ENCODE measurements around the gene RAB7A. TPM values are rescaled to one million over a fixed set of nuclear protein-coding genes. Genes with fewer than 3 reads are reported as not detected.
"Not testable (repeated sequence)": the region's sequence is repeated elsewhere in the genome, so short reads cannot be mapped to it uniquely, and the experiment has no call there.

RAB7A gene
- total RNA-seq, 1 experiment from 2014 or later = 50.8 TPM

DNA sequence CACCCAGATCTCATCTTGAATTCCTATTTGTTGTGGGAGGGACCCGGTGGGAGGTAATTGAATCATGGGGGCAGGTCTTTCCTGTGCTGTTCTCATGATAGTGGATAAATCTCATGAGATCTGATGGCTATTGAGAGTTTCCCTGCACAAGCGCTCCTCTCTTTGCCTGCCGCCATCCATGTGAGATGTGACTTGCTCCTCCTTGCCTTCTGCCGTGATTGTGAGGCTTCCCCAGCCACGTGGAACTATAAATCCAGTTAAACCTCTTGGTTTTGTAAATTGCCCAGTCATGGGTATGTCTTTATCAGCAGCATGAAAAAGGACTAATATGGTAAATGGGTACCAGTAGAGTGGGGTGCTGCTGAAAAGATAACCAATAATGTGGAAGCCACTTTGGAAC, 23.6 kb downstream of the RAB7A start:
- H3K4me3 ChIP-seq; H3K27ac ChIP-seq; H3K4me1 ChIP-seq (replicated peaks); H3K9me3 ChIP-seq (replicated peaks); DNase-seq (ENCODE audit: low read depth in 1 of 2, low spot score in 2 of 2); H3K27me3 ChIP-seq (replicated peaks): not testable (repeated sequence)
- H3K36me3 ChIP-seq = peaks cover 36% of the 10 kb centered on the region

DNA sequence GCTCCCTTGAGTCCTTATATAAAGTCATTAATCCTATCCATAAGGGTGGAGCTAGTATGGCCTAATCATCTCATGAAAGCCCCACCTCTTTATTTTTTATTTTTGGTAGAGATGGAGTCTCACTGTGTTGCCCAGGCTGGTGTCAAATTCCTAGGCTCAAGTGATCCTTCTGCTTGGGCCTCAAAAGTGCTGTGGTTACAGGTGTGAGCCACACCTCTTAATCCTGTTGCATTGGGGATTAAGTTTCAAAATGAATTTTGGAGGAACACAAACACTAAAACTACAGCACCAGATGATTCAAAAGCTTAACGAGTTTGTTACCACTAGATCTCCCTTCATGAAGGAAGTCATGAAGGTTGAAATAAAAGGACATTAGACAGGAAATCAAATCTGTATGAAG, 27.7 kb downstream of the RAB7A start:
- Histone ChIP-seq H3K27me3 (replicated peaks) (no peaks in the 10 kb centered on the region), H3K9me3 (replicated peaks) (no peaks in the 10 kb centered on the region), H3K4me1 (replicated peaks) (no peaks in the 10 kb centered on the region), H3K4me3 (no peak overlapping the region), H3K27ac (no peak overlapping the region), H3K36me3 (peaks cover 23% of the 10 kb centered on the region)
- no peak for DNase-seq (ENCODE audit: low read depth in 1 of 2, low spot score in 2 of 2)

DNA sequence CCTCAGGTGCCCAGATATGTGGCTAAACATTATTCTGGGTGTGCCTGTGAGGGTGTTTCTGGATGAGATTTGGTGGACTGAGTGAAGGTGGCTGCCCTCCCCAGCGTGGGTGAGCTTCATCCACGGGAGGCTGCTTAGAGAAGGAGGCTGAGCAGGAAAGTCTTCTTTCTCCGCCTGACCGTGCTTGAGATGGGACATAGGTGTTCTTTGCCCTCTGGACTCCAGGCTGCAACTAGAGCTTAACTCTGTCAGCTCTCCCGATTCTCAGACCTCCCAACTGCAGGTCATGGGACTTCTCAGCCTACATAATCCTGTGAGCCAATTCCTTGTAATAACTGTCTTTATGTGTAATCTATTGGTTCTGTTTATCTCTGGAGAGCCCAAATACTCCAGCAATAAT, 34.1 kb downstream of the RAB7A start:
- Histone ChIP-seq H3K9me3 (replicated peaks) (no peaks in the 10 kb centered on the region), H3K4me3 (no peak overlapping the region), H3K4me1 (replicated peaks) (no peaks in the 10 kb centered on the region), H3K36me3 (peaks cover 6% of the 10 kb centered on the region; the same call in 1 of the 2 replicates), H3K27ac (no peak overlapping the region), H3K27me3 (replicated peaks) (no peaks in the 10 kb centered on the region)
- no peak for DNase-seq (ENCODE audit: low read depth in 1 of 2, low spot score in 2 of 2)

DNA sequence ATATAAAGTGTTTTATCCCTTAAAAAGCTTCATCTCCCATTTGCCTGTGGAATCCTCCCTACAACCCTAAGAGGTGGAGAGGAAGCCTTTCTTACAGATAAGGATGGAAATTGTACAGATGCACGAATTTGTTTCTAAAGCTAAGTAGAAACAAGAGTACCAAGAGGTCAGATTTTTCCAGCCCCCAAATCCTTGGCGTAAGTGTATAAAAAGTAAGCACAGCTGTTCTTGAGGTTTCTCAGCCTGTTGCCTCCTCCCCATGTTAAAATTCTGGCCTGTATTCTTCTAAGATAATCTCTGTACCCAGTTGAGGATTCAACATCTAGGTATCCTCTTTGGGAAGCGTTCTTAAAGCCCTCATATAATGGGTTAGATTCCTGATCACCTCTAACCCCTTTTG, 34.9 kb downstream of the RAB7A start:
- H3K9me3 ChIP-seq (replicated peaks) = no peaks in the 10 kb centered on the region
- H3K27ac ChIP-seq = no peak overlapping the region
- DNase-seq (ENCODE audit: low read depth in 1 of 2, low spot score in 2 of 2) = no peak
- no peaks in the 10 kb centered on the region for H3K4me1 ChIP-seq (replicated peaks)
- H3K27me3 ChIP-seq (replicated peaks) = no peaks in the 10 kb centered on the region
- no peak overlapping the region for H3K4me3 ChIP-seq
- H3K36me3 ChIP-seq = peaks cover 9% of the 10 kb centered on the region; the same call in 1 of the 2 replicates

DNA sequence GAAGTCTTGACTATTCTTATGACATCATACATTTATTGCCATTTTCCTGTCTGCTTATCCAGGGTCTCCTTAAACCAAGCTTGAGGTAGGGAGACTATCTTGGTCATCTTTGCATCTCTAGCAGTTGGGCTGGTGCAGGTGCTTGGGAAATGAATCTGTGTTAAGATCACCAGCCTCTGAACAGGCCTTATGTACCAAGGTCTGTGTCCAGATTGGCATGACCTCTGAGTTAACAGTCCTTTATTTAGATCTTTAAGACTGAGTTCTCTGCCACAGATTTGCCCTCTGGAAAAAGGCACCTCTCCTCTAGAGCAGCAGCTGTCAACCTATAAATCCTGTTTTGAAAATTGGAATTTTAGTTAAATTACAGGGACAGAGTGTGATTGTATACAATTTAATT, 35.4 kb downstream of the RAB7A start:
- H3K4me1 ChIP-seq (replicated peaks) = no peaks in the 10 kb centered on the region
- peaks cover 13% of the 10 kb centered on the region for H3K36me3 ChIP-seq
- DNase-seq (ENCODE audit: low read depth in 1 of 2, low spot score in 2 of 2) = no peak
- H3K4me3 ChIP-seq = no peak overlapping the region
- H3K27me3 ChIP-seq (replicated peaks) = no peaks in the 10 kb centered on the region
- H3K9me3 ChIP-seq (replicated peaks) = no peaks in the 10 kb centered on the region
- no peak overlapping the region for H3K27ac ChIP-seq

DNA sequence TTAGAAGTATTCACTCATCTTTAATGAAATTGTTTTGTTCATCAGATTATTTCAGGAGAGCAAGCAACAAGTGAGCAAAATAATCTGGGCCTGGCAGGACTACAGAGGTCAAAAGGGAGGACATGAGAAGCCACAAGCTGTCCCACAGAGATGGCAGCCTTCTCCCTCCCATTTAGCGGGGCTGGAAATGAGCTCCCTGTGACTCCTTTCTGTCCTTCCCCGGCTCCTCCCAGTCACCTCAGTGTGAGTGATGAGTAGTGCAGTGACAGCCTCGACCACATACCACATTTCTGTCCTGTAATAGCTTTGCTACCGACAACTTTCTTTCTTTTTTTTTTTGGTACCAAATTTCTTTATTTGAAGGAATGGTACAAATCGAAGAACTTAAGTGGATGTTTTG, 38.0 kb downstream of the RAB7A start:
- no peaks in the 10 kb centered on the region for H3K27me3 ChIP-seq (replicated peaks)
- H3K4me3 ChIP-seq = no peak overlapping the region
- no peak overlapping the region for H3K27ac ChIP-seq
- DNase-seq (ENCODE audit: low read depth in 1 of 2, low spot score in 2 of 2) = no peak
- H3K36me3 ChIP-seq = peaks cover 9% of the 10 kb centered on the region
- H3K4me1 ChIP-seq (replicated peaks) = no peaks in the 10 kb centered on the region
- H3K9me3 ChIP-seq (replicated peaks) = no peaks in the 10 kb centered on the region

DNA sequence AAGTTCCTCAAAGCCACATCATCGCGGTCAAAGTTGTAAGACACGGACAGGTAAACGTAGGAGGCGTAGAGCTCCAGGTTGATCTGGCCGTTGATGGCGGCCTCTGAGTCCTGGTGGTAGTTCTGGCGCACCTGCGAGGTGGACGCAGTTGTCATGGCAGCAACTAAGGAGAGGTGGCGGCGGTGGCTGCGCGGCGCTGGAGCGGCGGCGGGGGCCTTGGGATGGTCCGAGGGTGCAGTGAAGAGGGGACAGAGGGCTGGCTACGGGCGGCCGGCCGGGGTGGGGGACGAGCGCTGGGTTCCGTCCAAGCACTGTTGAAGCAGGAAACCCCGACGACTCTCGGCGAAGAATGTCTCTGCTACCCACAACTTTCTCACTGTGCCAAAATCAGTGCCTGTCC, 38.9 kb downstream of the RAB7A start:
- Histone ChIP-seq H3K4me3 (no peak overlapping the region), H3K9me3 (replicated peaks) (no peaks in the 10 kb centered on the region)

DNA sequence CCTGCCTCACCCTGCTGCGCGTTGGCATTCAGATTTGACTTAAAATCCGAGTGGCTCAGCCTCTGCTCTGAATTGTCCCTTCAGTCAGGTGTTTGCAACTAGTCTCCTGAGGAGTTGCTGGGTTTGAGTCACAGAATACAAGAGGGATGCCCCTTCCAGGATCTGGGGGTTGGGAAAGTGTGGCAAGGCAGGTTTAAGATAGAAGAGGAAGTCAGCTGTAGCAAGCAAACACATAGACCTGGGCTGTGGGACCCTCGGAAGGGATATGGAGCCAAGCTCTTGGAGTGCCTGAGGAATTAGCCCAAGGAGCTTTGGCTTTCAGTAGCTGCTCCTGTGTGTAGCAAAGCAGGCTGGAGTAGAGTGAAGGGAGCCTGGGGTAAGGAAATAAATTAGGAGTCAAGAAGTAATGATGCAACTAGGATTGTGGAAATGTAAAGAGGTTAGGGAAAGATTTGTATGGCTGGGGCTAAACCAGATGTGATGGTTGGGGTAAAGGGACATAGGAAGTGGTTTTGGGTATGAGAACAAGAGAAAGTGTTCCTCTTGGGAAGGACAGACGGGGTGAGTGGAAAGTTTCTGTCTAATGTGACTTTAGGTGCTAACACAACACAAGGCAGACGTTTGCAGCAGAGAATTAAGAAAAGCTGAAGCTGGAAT, 41.2 kb downstream of the RAB7A start:
- Histone ChIP-seq H3K4me3 (no peak overlapping the region), H3K9me3 (replicated peaks) (no peaks in the 10 kb centered on the region), H3K27ac (no peak overlapping the region), H3K27me3 (replicated peaks) (no peaks in the 10 kb centered on the region), H3K4me1 (replicated peaks) (no peaks in the 10 kb centered on the region), H3K36me3 (peaks cover 9% of the 10 kb centered on the region; the same call in 1 of the 2 replicates)
- no peak for DNase-seq (ENCODE audit: low read depth in 1 of 2, low spot score in 2 of 2)

More for the DNA sequence above, 38.9 kb downstream of the RAB7A start:
- no peaks in the 10 kb centered on the region for H3K27me3 ChIP-seq (replicated peaks)
- H3K4me1 ChIP-seq (replicated peaks) = no peaks in the 10 kb centered on the region
- no peak overlapping the region for H3K27ac ChIP-seq
- peaks cover 9% of the 10 kb centered on the region for H3K36me3 ChIP-seq
- no peak for DNase-seq (ENCODE audit: low read depth in 1 of 2, low spot score in 2 of 2)

DNA sequence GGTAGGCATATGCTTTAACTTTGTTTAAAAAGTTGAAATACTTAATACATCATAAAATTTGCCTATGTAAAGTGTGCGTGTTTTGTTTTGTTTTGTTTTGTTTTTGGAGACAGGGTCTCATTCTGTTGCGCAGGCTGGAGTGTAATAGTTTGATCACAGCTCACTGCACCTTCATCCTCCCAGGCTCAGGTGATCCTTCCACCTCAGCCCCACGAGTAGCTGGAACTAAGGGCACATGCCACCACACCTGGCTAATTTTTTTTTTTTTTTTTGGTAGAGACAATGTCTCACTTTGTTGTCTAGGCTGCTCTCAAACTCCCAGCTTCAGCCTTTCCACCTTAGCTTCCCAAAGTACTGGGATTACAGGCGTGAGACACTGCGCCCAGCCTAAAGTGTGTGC, 42.5 kb downstream of the RAB7A start:
- no peak overlapping the region for H3K27ac ChIP-seq
- no peak overlapping the region for H3K4me3 ChIP-seq
- no peaks in the 10 kb centered on the region for H3K9me3 ChIP-seq (replicated peaks)
- peaks cover 9% of the 10 kb centered on the region; the same call in 1 of the 2 replicates for H3K36me3 ChIP-seq
- H3K4me1 ChIP-seq (replicated peaks) = no peaks in the 10 kb centered on the region
- DNase-seq (ENCODE audit: low read depth in 1 of 2, low spot score in 2 of 2) = no peak
- no peaks in the 10 kb centered on the region for H3K27me3 ChIP-seq (replicated peaks)

DNA sequence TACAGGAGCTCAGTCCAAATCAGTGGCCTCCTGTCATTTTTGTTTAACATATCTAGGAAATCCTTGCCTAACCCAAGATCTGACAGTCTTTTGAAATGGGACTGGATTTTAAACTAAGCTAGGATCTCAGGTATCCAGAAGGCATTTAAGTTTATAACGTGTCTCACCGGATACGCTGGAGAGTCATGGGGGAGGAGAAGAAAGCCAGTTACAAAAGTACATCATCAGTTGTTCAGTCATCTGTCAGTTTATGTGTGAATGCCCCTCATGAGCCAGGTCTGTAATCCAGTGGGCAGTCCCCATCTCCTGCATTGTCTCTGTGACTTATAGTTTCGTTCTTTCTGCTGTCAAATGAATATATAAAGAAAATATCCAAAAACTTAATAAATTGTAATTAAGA, 44.4 kb downstream of the RAB7A start:
- Histone ChIP-seq H3K4me3 (no peak overlapping the region), H3K9me3 (replicated peaks) (no peaks in the 10 kb centered on the region), H3K27ac (no peak overlapping the region), H3K4me1 (replicated peaks) (peaks cover 3% of the 10 kb centered on the region), H3K27me3 (replicated peaks) (no peaks in the 10 kb centered on the region), H3K36me3 (peaks cover 4% of the 10 kb centered on the region; the same call in 1 of the 2 replicates)
- no peak for DNase-seq (ENCODE audit: low read depth in 1 of 2, low spot score in 2 of 2)

DNA sequence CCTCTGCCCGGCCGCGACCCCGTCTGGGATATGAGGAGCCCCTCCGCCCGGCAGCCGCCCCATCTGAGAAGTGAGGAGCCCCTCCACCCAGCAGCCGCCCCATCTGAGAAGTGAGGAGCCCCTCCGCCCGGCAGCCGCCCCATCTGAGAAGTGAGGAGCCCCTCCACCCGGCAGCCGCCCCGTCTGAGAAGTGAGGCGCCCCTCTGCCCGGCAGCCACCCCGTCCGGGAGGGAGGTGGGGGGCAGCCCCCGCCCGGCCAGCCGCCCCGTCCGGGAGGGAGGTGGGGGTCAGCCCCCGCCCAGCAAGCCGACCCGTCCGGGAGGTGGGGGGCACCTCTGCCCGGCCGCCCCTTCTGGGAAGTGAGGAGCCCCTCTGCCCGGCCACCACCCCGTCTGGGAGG, 47.2 kb downstream of the RAB7A start:
- not testable (repeated sequence) for H3K27ac ChIP-seq; H3K9me3 ChIP-seq (replicated peaks); H3K27me3 ChIP-seq (replicated peaks); DNase-seq (ENCODE audit: low read depth in 1 of 2, low spot score in 2 of 2); H3K4me3 ChIP-seq
- Histone ChIP-seq H3K36me3 (peaks cover 11% of the 10 kb centered on the region), H3K4me1 (replicated peaks) (peaks cover 13% of the 10 kb centered on the region)

DNA sequence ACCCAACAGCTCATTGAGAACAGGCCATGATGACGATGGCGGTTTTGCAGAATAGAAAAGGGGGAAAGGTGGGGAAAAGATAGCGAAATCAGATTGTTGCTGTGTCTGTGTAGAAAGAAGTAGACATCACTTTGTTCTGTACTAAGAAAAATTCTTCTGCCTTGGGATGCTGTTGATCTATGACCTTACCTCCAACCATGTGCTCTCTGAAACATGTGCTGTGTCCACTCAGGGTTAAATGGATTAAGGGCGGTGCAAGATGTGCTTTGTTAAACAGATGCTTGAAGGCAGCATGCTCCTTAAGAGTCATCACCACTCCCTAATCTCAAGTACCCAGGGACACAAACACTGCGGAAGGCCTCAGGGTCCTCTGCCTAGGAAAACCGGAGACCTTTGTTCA, 47.6 kb downstream of the RAB7A start:
- H3K9me3 ChIP-seq (replicated peaks); H3K27me3 ChIP-seq (replicated peaks); H3K27ac ChIP-seq; H3K4me3 ChIP-seq; DNase-seq (ENCODE audit: low read depth in 1 of 2, low spot score in 2 of 2): not testable (repeated sequence)
- peaks cover 13% of the 10 kb centered on the region for H3K4me1 ChIP-seq (replicated peaks)
- H3K36me3 ChIP-seq = peaks cover 11% of the 10 kb centered on the region

DNA sequence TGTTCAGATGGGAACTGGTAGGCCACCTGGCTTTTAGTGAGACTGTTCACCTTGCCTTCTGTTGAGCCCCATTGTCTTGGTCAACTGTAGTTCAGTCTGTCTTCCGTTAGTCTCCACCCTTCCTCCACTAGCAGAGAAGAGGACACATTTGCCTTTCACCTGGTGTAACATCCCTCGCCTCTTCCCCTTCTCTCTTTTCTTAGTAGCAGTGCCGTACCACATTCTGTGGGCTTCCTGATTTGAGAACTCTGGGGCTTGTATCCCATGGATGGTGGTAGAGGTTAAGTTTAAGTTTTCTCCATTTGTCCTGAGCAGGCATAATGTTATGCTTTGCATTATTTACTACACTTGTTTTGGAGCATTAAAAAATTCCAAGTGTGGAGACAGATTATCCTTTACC, 49.3 kb downstream of the RAB7A start:
- no peak for DNase-seq (ENCODE audit: low read depth in 1 of 2, low spot score in 2 of 2)
- peaks cover 11% of the 10 kb centered on the region for H3K36me3 ChIP-seq
- no peaks in the 10 kb centered on the region for H3K27me3 ChIP-seq (replicated peaks)
- no peak overlapping the region for H3K4me3 ChIP-seq
- no peak overlapping the region for H3K27ac ChIP-seq
- no peaks in the 10 kb centered on the region for H3K9me3 ChIP-seq (replicated peaks)
- H3K4me1 ChIP-seq (replicated peaks) = peaks cover 13% of the 10 kb centered on the region

DNA sequence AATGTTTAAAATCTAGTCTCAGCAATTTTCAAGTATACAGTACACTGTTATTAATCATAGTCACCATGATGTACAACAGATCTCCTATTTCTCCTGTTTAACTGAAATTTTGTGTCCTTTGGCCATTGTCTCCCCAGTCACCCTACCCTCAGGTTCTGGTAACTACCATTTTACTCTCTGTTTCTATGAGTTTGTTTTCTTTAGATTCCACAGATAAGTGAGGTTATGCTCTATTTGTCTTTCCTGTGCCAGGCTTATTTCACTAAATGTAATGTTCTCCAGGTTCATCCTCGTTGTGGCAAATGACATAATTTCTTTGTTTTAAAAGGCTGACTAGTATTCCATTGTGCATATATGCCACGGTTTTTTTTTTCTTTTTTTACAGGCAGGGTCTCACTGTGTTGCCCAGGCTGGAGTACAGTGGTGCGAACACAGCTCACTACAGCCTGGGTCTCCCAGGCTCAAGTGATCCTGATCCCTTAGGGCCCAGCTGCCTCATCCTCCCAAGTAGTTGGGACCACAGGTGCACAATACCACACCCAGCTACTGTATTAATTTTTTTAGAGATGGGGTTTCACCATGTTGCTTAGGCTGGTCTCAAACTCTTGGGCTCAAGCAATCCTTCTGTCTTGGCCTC, 50.0 kb downstream of the RAB7A start:
- H3K9me3 ChIP-seq (replicated peaks) = no peaks in the 10 kb centered on the region
- peak in 1 of 2 experiments; percentile 37 for DNase-seq (ENCODE audit: low read depth in 1 of 2, low spot score in 2 of 2)

More for the DNA sequence above, 50.0 kb downstream of the RAB7A start:
- H3K36me3 ChIP-seq = peaks cover 11% of the 10 kb centered on the region
- peaks cover 13% of the 10 kb centered on the region for H3K4me1 ChIP-seq (replicated peaks)
- no peak overlapping the region for H3K27ac ChIP-seq
- H3K4me3 ChIP-seq = no peak overlapping the region
- no peaks in the 10 kb centered on the region for H3K27me3 ChIP-seq (replicated peaks)

All from SJSA1 (cell line).